ENCODE data around the gene C16orf54. TPM values are rescaled to one million over a fixed set of nuclear protein-coding genes. Genes with fewer than 3 reads are reported as not detected.

Gene C16orf54
- total and polyA plus RNA-seq, 10 of the 15 experiments (the other 5 are each of a cell fraction or from before 2014, with no cell fraction given) = 2.1 to 13.3 (median 5.4) TPM

DNA sequence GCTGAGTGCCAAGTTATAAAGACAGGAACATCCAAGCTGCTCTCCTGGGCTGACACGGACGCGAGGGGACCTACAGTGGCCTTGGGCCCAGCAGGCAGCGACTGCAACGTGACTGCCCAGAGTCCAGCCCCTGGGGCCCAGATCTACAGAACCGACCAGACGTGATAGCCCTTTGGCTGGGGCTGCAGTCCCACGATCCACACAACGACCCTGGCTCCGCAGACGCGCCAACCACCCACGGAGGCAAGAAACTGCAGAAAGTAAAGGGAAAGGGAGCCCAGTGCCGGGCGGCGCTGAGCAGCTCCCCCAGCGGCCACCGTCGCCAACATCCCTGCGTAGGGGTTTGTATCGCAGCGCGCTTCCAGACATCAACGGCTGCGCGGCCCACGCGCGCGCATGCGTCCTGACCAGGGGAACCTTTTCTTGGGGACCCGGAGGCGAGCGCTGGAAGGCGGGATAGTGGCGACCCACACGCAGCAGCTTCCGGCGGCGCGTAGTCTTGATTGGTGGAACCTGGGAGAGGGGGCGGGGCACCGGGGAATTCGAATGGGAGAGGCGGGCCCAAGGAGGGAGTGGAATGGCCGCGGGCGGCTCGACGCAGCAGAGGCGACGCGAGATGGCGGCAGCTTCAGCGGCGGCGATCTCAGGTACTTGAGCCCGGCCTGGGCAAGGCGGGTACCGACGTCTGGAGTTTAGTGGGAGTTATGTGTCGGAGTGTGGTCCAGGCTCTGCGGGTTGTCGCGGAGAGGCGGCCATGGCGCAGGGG lies 44.6 kb upstream of the C16orf54 start, which contains the start of gene KIF22 (continued):
- TF ChIP-seq ZNF687 (IDR thresholded peaks at IDR 0.05) (peak; percentile 32; the same call in 1 of the 2 replicates), CHD2 (IDR thresholded peaks at IDR 0.05; ENCODE audit: borderline replicate concordance, low read depth, low read length) (peak; percentile 88), RUNX3 (IDR thresholded peaks at IDR 0.05; ENCODE audit: low read length) (0 out of 2 replicates have a peak, but pooled peaks have one; percentile 6), PKNOX1 (IDR thresholded peaks at IDR 0.05) (peak; percentile 56), E2F8 (IDR thresholded peaks at IDR 0.05; ENCODE audit: low read depth, partially characterized antibody) (peak; percentile 45), HDAC6 (IDR thresholded peaks at IDR 0.05; ENCODE audit: unreplicated experiment) (no peak), NR2C2 (IDR thresholded peaks at IDR 0.05; ENCODE audit: borderline replicate concordance, control insufficient read depth, insufficient read length, low read depth) (no peak), ZNF274 (IDR thresholded peaks at IDR 0.05; ENCODE audit: insufficient read depth, insufficient read length) (no peak), ZNF384 (IDR thresholded peaks at IDR 0.05; ENCODE audit: borderline replicate concordance, low read depth, low read length) (peak; percentile 41; the same call in 1 of the 2 replicates), HDGF (IDR thresholded peaks at IDR 0.05) (peak; percentile 56; the same call in 1 of the 2 replicates), BHLHE40 (IDR thresholded peaks at IDR 0.05; ENCODE audit: borderline replicate concordance in 1 of 2, low read depth in 2 of 2, low read length in 1 of 2) (peak; percentile 41 to 68; a peak in 2 of 4 replicates)
- TF ChIP-seq, protein P1, sequence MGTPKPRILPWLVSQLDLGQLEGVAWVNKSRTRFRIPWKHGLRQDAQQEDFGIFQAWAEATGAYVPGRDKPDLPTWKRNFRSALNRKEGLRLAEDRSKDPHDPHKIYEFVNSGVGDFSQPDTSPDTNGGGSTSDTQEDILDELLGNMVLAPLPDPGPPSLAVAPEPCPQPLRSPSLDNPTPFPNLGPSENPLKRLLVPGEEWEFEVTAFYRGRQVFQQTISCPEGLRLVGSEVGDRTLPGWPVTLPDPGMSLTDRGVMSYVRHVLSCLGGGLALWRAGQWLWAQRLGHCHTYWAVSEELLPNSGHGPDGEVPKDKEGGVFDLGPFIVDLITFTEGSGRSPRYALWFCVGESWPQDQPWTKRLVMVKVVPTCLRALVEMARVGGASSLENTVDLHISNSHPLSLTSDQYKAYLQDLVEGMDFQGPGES (IDR thresholded peaks at IDR 0.05) = peak; percentile 73
- TF ChIP-seq, protein P2, sequence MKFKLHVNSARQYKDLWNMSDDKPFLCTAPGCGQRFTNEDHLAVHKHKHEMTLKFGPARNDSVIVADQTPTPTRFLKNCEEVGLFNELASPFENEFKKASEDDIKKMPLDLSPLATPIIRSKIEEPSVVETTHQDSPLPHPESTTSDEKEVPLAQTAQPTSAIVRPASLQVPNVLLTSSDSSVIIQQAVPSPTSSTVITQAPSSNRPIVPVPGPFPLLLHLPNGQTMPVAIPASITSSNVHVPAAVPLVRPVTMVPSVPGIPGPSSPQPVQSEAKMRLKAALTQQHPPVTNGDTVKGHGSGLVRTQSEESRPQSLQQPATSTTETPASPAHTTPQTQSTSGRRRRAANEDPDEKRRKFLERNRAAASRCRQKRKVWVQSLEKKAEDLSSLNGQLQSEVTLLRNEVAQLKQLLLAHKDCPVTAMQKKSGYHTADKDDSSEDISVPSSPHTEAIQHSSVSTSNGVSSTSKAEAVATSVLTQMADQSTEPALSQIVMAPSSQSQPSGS (IDR thresholded peaks at IDR 0.05; ENCODE audit: low read length) = no peak
- TF ChIP-seq, protein P3, sequence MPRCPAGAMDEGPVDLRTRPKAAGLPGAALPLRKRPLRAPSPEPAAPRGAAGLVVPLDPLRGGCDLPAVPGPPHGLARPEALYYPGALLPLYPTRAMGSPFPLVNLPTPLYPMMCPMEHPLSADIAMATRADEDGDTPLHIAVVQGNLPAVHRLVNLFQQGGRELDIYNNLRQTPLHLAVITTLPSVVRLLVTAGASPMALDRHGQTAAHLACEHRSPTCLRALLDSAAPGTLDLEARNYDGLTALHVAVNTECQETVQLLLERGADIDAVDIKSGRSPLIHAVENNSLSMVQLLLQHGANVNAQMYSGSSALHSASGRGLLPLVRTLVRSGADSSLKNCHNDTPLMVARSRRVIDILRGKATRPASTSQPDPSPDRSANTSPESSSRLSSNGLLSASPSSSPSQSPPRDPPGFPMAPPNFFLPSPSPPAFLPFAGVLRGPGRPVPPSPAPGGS (IDR thresholded peaks at IDR 0.05; ENCODE audit: borderline replicate concordance, insufficient read depth, low read depth, low read length, poor library complexity, severe bottlenecking) = no peak
- TF ChIP-seq, protein P4, sequence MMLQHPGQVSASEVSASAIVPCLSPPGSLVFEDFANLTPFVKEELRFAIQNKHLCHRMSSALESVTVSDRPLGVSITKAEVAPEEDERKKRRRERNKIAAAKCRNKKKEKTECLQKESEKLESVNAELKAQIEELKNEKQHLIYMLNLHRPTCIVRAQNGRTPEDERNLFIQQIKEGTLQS (IDR thresholded peaks at IDR 0.05; ENCODE audit: borderline replicate concordance, extremely low read depth, low read depth, low read length) = no peak

Measured in GM12878 (cell line).